GM04503 (cell line): ENCODE measurements around the gene FAM227A.

Experiments used
- DNase-seq: peaks from one replicate; pipeline ENCODE4 v3.0.0-alpha.2; 2012; ENCODE audit warnings: low read depth

FAM227A gene

GRCh38 chr22:38656256-38657044, at the start of gene FAM227A, which contains the start of gene CBY1:
TSS of gene FAM227A (minus strand) at chr22:38656392. CDS start at chr22:38650168, 6,224 bp downstream.
TSS of gene CBY1 (plus strand) at chr22:38656638. CDS start at chr22:38668055, 11,417 bp downstream.
- DNase-seq: peak; percentile 49

- peak; percentile 100 for DNase-seq
Measured at GRCh38 chr22:38705235-38706100, 49.3 kb upstream of the FAM227A start, which contains the start of gene GTPBP1. TSS of gene GTPBP1 (plus strand) at chr22:38705944. CDS start at chr22:38705956, 12 bp downstream.

- no peak for DNase-seq
Measured at GRCh38 chr22:38704654-38705234, 48.6 kb upstream of the FAM227A start.

GRCh38 chr22:38700789-38701628, 44.8 kb upstream of the FAM227A start, which contains the start of gene JOSD1:
TSS of gene JOSD1 (minus strand) at chr22:38700943. CDS start at chr22:38699987, 956 bp downstream.
- DNase-seq: peak; percentile 42

GRCh38 chr22:38700270-38700788, 44.1 kb upstream of the FAM227A start:
- DNase-seq: no peak

GRCh38 chr22:38699784-38700183, 43.6 kb upstream of the FAM227A start:
- no peak for DNase-seq

DNA sequence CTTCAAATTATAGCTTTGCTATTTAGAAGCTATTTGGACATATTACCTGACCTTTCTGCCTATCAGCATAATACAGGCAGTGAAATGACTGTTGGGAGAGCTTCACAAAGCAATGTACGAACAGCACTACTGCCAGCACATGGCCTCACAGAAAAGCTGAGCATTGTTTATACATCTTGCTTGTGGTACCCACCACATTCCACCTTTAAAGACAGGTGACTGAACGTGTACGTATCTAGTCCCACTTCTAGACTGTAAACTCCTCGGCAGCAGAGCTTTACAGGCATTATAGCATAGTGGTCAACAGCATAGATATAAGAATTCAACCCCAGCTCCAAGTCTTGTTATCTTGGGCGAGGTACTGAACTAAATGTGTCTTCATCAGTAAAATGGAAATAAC, 43.0 kb upstream of the FAM227A start:
- DNase-seq: no peak

DNA sequence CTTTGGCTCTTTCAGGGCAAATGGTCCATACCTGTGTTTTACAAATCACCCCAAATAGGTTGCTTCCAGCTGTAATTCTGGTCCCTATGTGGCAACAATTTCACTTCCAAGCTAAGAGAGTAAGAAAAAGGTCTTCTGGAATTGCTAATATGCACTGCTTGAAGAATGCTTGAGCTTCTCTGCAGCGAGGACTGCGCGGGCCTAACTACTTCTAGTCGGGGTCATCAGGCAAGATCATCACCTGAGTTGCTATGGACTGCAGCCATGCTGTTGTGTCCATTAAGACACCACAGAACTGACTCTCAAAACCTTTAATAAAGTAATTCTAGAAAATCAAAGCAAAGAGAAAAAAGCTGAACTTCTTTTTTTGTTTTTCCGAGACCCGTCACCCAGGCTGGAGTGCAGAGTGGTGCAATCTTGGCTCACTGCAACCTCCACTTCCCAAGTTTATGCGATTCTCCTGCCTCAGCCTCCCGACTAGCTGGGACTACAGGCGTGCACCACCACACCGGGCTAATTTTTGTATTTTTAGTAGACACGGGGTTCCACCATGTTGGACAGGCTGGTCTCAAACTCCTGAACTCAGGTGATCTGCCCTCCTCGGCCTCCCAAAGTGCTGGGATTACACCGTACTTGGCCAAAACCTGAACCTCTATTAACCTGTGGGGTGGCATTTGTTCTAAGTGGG, 42.4 kb upstream of the FAM227A start:
- DNase-seq: no peak

DNA sequence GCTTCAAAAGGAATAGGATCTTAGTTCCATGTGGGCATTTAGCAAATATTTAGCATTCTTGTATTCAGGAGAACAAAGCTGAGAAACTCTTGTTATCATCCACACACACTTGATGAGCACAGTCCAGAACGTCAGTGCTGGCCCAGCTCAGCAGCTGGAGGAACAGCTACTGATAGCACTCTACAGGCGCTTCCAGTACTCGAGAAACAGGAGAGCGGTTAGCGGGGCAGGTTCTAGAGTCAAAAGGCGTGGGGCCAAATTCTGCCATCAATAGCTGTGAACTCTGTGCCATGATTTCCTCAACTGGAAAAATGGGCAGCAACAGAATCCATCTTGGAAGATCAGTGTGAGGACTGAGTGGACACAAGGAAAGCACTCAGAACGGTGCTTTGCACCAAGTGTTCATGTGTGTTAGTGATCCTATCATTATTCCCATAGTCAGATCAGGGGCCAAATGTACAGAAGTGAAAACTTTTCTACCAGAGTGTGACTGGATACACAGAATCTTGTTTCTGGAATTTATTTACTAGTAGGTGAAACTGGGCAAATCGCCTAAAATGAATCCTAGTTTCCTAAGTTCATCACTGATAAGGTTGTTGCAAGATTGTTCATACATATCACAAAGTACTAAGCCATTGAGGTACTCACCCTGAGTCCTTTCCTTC, 41.4 kb upstream of the FAM227A start:
- no peak for DNase-seq

GRCh38 chr22:38696606-38697424, 40.6 kb upstream of the FAM227A start:
- no peak for DNase-seq

DNA sequence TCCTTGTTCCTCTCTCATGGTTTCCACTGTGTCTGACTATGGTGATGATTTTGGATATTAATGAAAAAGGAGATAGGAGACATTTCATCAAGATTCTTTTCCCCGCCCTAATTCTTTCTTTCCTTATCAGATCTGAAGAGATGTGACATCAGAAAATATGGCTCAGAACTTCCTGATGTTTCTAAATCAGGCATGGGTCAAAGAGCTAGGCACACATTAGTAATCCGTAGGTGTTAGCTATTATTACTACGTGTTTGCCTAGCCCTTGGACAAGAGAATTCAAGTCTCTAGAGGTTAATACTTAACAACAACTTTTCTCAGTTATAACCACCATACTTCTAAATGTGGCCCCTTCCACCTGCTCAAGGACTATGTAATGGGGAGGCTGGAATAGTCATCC, 38.7 kb upstream of the FAM227A start:
- DNase-seq: no peak

- no peak for DNase-seq
Measured at GRCh38 chr22:38694049-38694448, 37.9 kb upstream of the FAM227A start.

- DNase-seq: no peak
Measured at GRCh38 chr22:38689651-38690050, 33.5 kb upstream of the FAM227A start.

- DNase-seq: no peak
Measured at GRCh38 chr22:38685761-38686160, 29.6 kb upstream of the FAM227A start.

GRCh38 chr22:38684895-38685294, 28.7 kb upstream of the FAM227A start:
- DNase-seq: no peak

DNA sequence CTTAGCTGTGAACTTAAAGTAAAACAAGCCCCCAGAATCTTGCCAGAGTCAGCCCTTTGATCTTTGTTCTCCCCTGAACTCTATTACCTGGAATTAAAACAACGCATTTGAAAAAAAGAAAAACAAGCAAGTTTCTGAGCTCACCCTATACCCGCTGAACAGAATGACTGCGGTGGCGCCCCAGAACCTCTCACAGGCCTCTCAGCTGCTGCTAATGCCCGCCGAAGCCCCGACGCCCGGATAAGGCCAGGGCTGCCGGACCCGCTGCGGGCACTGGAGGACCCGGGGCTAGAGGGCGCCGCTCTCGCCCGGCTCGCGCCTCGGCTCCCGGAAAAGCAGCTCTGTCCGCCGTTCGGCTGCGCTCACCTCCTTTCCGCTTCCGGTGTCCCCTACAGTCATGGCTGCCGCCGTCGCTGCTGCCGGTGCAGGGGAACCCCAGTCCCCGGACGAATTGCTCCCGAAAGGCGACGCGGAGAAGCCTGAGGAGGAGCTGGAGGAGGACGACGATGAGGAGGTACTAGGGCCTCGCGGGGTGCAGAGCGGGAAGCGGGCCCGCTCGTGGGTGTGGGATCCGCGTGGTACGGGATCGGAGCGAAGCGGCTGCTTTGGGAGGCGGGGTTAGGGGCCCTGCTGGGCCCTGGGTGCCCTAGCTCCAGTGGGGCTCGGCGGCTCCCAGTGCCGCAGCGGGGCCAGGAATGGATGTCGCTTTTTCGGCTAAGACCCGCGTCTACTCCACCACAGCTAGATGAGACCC, 25.6 kb upstream of the FAM227A start, which contains the start of gene TOMM22:
TOMM22 (plus strand) TSS at position 376 of the 754 bp plus-strand sequence; CDS start at position 398, 22 bp downstream.
- DNase-seq: peak; percentile 42

DNA sequence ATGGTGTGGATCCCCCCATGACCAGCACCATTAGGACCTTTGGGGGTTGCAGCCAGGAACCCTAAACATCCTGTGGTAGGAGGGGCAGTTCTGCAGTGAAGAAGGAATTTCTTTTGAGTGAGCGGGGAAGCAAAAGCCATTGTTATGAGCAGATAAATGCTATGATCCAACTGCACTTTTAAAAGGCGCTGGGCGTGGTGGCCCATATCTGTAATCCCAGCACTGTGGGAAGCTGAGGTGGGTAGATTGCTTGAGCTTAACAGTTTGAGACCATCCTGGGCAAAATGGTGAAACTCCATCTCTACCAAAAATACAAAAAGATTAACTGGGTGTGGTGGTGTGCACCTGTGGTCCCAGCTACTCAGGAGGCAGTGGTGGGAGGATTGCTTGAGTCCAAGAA, 19.6 kb upstream of the FAM227A start:
- DNase-seq: no peak

- DNase-seq: no peak
Measured at GRCh38 chr22:38674888-38675287, 18.7 kb upstream of the FAM227A start.
